ENCODE results near the gene FASTKD3.

Gene FASTKD3

DNA sequence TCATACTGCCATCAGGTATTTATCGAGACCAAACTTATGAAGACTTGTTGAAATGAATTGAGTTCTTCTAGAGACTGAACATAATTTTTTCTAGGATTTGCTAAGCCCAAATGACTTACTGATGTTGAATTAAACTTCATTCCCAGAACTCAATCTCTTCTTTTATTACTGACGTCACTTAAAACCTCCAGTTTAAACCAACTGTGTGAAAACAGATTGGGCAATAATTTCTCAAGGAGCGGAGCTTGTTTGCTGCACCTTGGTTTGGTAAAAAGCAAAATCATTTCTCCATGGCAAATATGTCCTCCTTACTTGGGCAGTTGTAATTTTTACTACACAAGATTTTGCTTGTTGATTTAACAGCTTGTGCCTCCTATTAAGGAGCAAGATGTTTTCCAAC lies 55.3 kb downstream of the FASTKD3 start:
- in situ Hi-C loops (cut with HindIII; ENCODE audit: low sequenced_read_pairs) = no loop called here
- no peak overlapping the region for H3K4me3 ChIP-seq (ENCODE audit: low read depth, low read length)
- no peak for DNase-seq (ENCODE audit: low read depth, low spot score)
- TF ChIP-seq, protein P1, sequence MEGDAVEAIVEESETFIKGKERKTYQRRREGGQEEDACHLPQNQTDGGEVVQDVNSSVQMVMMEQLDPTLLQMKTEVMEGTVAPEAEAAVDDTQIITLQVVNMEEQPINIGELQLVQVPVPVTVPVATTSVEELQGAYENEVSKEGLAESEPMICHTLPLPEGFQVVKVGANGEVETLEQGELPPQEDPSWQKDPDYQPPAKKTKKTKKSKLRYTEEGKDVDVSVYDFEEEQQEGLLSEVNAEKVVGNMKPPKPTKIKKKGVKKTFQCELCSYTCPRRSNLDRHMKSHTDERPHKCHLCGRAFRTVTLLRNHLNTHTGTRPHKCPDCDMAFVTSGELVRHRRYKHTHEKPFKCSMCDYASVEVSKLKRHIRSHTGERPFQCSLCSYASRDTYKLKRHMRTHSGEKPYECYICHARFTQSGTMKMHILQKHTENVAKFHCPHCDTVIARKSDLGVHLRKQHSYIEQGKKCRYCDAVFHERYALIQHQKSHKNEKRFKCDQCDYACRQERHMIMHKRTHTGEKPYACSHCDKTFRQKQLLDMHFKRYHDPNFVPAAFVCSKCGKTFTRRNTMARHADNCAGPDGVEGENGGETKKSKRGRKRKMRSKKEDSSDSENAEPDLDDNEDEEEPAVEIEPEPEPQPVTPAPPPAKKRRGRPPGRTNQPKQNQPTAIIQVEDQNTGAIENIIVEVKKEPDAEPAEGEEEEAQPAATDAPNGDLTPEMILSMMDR (IDR thresholded peaks at IDR 0.05; ENCODE audit: low read depth, low read length) = no peak

DNA sequence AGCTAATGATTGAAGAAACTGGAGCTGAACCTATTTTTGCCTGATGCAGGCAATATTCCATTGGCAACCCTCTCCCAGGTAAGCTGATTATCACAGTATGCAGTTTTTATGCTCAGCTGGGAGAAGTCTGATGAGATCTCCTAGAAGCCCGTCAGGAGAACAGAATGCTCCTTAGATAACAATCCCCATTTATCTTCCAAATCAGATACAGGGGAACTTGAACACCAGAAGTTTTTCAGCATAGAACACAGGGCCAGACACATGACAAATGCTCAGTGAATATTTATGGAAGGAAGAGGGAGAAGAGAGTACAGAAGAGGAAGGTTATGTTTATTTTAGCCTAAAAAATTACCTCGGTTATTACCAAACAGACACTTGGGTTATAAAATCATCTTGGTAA lies 55.8 kb downstream of the FASTKD3 start:
- H3K4me3 ChIP-seq (ENCODE audit: low read depth, low read length) = no peak overlapping the region
- in situ Hi-C loops (cut with HindIII; ENCODE audit: low sequenced_read_pairs) = no loop called here
- TF ChIP-seq, protein P1 (IDR thresholded peaks at IDR 0.05; ENCODE audit: low read depth, low read length) = no peak
- DNase-seq (ENCODE audit: low read depth, low spot score) = no peak

DNA sequence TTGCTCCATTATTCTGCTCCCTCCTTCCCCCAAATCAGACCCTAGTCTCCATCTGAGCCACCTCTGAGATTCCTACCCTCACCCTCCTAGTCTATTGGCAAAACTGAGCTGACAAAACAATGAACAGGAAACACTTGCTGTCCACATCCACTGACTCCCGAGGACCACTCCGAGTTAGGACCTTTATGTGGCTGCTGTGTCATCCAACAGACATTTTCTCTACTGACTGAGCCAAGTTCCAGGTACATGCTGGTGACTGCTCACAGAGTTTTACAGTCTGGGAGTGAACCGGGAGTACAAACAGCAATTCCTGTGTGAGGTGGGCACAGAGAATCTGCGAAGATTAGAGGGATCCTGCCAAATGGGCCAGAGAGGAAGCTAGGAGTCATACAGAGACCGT lies 57.1 kb downstream of the FASTKD3 start:
- TF ChIP-seq, protein P1 (IDR thresholded peaks at IDR 0.05; ENCODE audit: low read depth, low read length) = no peak
- DNase-seq (ENCODE audit: low read depth, low spot score) = no peak
- in situ Hi-C loops (cut with HindIII; ENCODE audit: low sequenced_read_pairs) = no loop called here
- no peak overlapping the region for H3K4me3 ChIP-seq (ENCODE audit: low read depth, low read length)
